Calu3 (cell line): ENCODE measurements around the gene ATG16L2. TPM values are rescaled to one million over a fixed set of nuclear protein-coding genes. Genes with fewer than 3 reads are reported as not detected.

Experiments used
- BruUV-seq: library from RNA; stranded (reverse); fragments of 400-500 nt; replicated peaks from 2 replicates; lab custom pipeline; 2021; lab: Mats Ljungman, UMichigan
- CTCF ChIA-PET: fragments of 300-600 bp; sonication (Branson Sonifier 250); formaldehyde crosslinking; loops from one replicate; lab custom pipeline; 2022; ENCODE audit warnings: antibody characterized with exemption; lab: Charles Lee
- DNase-seq: peaks from one replicate; pipeline ENCODE4 v3.0.0; 2022
- H3K27ac Mint-ChIP-seq: one replicate; pipeline ENCODE4 v1.8.0; 2022; ENCODE audit warnings: mixed read lengths; ENCODE audit not compliant: unreplicated experiment
- H3K27me3 Mint-ChIP-seq: one replicate; pipeline ENCODE4 v1.8.0; 2022; ENCODE audit warnings: mixed read lengths; ENCODE audit not compliant: unreplicated experiment
- H3K36me3 Mint-ChIP-seq: one replicate; pipeline ENCODE4 v1.8.0; 2022; ENCODE audit warnings: mild to moderate bottlenecking, moderate library complexity, mixed read lengths; ENCODE audit not compliant: insufficient read depth, unreplicated experiment
- H3K4me1 Mint-ChIP-seq: one replicate; pipeline ENCODE4 v1.8.0; 2022; ENCODE audit warnings: mild to moderate bottlenecking, low read depth, mixed read lengths; ENCODE audit not compliant: unreplicated experiment
- H3K4me3 Mint-ChIP-seq: one replicate; pipeline ENCODE4 v1.8.0; 2022; ENCODE audit warnings: mild to moderate bottlenecking, low read depth, moderate library complexity, mixed read lengths; ENCODE audit not compliant: unreplicated experiment
- H3K9me3 Mint-ChIP-seq: one replicate; pipeline ENCODE4 v1.8.0; 2022; ENCODE audit warnings: low read depth, mixed read lengths; ENCODE audit not compliant: unreplicated experiment
- CTCF ChIP-seq: fragments of 200-600 bp; IDR thresholded peaks from one replicate; pipeline ENCODE4 v1.8.0; 2022; ENCODE audit warnings: antibody characterized with exemption; ENCODE audit not compliant: unreplicated experiment
- intact Hi-C: fragments of 100-400 bp; cut with micrococcal nuclease; formaldehyde crosslinking; loops from one replicate; pipeline ENCODE4 v1.10.0; 2022; ENCODE audit not compliant: unreplicated experiment
- total RNA-seq: library from RNA; stranded (reverse); gene quantifications from 2 replicates; pipeline ENCODE4 v1.2.3, GENCODE V29; 2022

ATG16L2 gene
- total RNA-seq, 1 experiment from 2014 or later = 28.7 TPM

GRCh38 chr11:72793076-72793424 is 21.2 kb upstream of the ATG16L2 start:
- DNase-seq = no peak
- Mint-ChIP-seq H3K27ac (peak overlapping the region; percentile 89), H3K4me1 (peaks cover 26% of the 10 kb centered on the region), H3K36me3 (peaks cover 7% of the 10 kb centered on the region), H3K9me3 (no peaks in the 10 kb centered on the region), H3K4me3 (peak overlapping the region; percentile 92), H3K27me3 (no peaks in the 10 kb centered on the region)
- BruUV-seq = no TSS peak
- intact Hi-C loops = loop anchor here (1.0 kb wide), 1 partner anchor 68 kb away; no protein-coding TSS in a partner anchor
- no peak for TF ChIP-seq CTCF
- CTCF ChIA-PET = interaction anchor here (2.2 to 2.7 kb wide), 3 partner anchors 11 to 70 kb away, joined by 15 to 48 read pairs (median 15); no protein-coding TSS in a partner anchor

- H3K4me3 Mint-ChIP-seq = peak within 1 kb of the TSS; percentile 92
- peaks cover 26% of the 10 kb centered on the region for H3K4me1 Mint-ChIP-seq
- TSS peak; percentile 89 for BruUV-seq
- CTCF ChIA-PET = interaction anchor here (0.6 to 2.7 kb wide), 9 partner anchors 12 to 320 kb away, joined by 3 to 48 read pairs (median 3); no protein-coding TSS in a partner anchor
- no peaks in the 10 kb centered on the region for H3K9me3 Mint-ChIP-seq
- intact Hi-C loops = loop anchor here (1.0 kb wide), 1 partner anchor 68 kb away; no protein-coding TSS in a partner anchor
- DNase-seq = peak; percentile 93
- H3K36me3 Mint-ChIP-seq = peaks cover 7% of the 10 kb centered on the region
- peak within 1 kb of the TSS; percentile 89 for H3K27ac Mint-ChIP-seq
- H3K27me3 Mint-ChIP-seq = no peaks in the 10 kb centered on the region
- TF ChIP-seq CTCF = peak; percentile 94
Observed at GRCh38 chr11:72793425-72794367, 20.5 kb upstream of the ATG16L2 start, which contains the start of gene STARD10. Gene STARD10 (minus strand): TSS chr11:72794047. CDS start chr11:72781181, 12,866 bp downstream.

- H3K4me3 Mint-ChIP-seq = no peak overlapping the region
- CTCF ChIA-PET = interaction anchor here (0.7 kb wide), 1 partner anchor 591 kb away, joined by 3 read pairs; no protein-coding TSS in a partner anchor
- no peaks in the 10 kb centered on the region for H3K9me3 Mint-ChIP-seq
- no peak for TF ChIP-seq CTCF
- H3K27ac Mint-ChIP-seq = no peak overlapping the region
- H3K36me3 Mint-ChIP-seq = peaks cover 7% of the 10 kb centered on the region
- BruUV-seq = no TSS peak
- DNase-seq = no peak
- H3K4me1 Mint-ChIP-seq = peaks cover 15% of the 10 kb centered on the region
- intact Hi-C loops = no loop called here
- no peaks in the 10 kb centered on the region for H3K27me3 Mint-ChIP-seq
Observed at GRCh38 chr11:72798361-72798760, 15.8 kb upstream of the ATG16L2 start.

DNA sequence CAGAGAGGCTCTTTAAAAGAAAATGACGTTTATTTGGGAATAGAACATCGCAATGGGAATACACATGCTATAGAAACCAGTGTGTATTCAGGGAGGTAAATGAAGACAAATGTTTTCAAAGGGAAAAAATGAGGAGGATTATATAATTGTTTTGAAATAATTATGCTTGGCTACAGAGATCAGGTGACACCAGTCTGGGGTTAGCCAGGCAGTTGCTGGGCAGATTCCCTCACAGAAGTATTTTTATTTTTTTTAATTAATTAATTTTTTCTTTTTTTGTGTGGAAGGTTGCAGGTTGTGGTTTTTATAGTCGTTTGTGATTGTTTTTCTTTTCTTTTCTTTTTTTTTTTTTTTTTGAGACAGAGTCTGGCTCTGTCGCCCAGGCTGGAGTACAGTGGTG is 14.8 kb upstream of the ATG16L2 start:
- no peaks in the 10 kb centered on the region for H3K9me3 Mint-ChIP-seq
- H3K4me3 Mint-ChIP-seq = no peak overlapping the region
- no peak overlapping the region for H3K27ac Mint-ChIP-seq
- intact Hi-C loops = no loop called here
- no TSS peak for BruUV-seq
- peaks cover 4% of the 10 kb centered on the region for H3K4me1 Mint-ChIP-seq
- H3K36me3 Mint-ChIP-seq = no peaks in the 10 kb centered on the region
- TF ChIP-seq CTCF = no peak
- CTCF ChIA-PET = interaction anchor here (0.7 kb wide), 1 partner anchor 373 kb away, joined by 5 read pairs; no protein-coding TSS in a partner anchor
- DNase-seq = no peak
- H3K27me3 Mint-ChIP-seq = no peaks in the 10 kb centered on the region
